ENCODE measurements around the gene SSPN.

Gene SSPN

DNA sequence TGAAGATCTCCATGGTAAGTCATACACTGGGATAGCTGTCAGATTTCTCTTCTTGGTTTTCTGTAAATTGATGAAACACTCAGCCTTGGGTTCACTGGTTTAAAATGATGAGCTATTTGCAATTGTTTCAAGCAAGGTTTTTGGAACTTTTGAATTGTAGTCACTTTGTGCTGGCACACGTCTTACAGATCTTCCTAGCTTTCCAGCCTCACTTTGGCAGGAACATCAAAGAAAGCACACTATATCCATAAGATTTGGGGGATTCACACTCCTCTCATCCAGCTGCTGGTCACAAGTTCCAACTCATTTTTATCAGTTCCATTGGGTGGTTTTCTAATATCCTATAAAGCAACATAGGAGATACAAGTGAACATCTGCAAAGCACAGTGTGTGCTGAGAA lies 16.0 kb downstream of the SSPN start:
- H3K27ac Mint-ChIP-seq, result no peak overlapping the region
- H3K36me3 Mint-ChIP-seq (ENCODE audit: low read depth), result no peaks in the 10 kb centered on the region
- H3K27me3 Mint-ChIP-seq (ENCODE audit: low read depth, poor library complexity), result peaks cover 7% of the 10 kb centered on the region
- H3K4me1 Mint-ChIP-seq, result no peaks in the 10 kb centered on the region
- no peak for DNase-seq
- TF ChIP-seq, protein P1, sequence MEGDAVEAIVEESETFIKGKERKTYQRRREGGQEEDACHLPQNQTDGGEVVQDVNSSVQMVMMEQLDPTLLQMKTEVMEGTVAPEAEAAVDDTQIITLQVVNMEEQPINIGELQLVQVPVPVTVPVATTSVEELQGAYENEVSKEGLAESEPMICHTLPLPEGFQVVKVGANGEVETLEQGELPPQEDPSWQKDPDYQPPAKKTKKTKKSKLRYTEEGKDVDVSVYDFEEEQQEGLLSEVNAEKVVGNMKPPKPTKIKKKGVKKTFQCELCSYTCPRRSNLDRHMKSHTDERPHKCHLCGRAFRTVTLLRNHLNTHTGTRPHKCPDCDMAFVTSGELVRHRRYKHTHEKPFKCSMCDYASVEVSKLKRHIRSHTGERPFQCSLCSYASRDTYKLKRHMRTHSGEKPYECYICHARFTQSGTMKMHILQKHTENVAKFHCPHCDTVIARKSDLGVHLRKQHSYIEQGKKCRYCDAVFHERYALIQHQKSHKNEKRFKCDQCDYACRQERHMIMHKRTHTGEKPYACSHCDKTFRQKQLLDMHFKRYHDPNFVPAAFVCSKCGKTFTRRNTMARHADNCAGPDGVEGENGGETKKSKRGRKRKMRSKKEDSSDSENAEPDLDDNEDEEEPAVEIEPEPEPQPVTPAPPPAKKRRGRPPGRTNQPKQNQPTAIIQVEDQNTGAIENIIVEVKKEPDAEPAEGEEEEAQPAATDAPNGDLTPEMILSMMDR (IDR thresholded peaks at IDR 0.05), result no peak
- H3K4me3 Mint-ChIP-seq, result no peak overlapping the region
- no peaks in the 10 kb centered on the region for H3K9me3 Mint-ChIP-seq

DNA sequence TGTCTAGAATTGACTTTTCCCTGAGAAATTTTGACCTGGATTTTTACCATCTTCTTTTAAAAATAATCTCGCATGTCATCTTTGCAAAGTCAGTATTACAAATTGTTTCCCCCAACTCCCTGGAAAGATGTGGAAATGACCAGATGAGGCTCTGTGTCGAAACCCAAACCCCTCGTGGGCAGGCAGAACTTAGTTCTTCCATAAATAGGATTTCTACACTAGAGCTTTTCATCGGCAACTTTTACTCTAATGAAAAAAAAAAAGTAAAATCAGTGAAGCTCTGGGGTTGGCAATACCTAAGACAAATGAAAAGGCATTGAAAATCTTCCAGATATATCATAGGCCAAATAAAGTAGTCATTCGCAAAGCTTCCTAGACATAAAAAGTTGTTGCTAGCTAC lies 17.0 kb downstream of the SSPN start:
- DNase-seq, result no peak
- Mint-ChIP-seq H3K27me3 (ENCODE audit: low read depth, poor library complexity) (peaks cover 7% of the 10 kb centered on the region), H3K4me3 (no peak overlapping the region), H3K27ac (no peak overlapping the region), H3K4me1 (no peaks in the 10 kb centered on the region), H3K36me3 (ENCODE audit: low read depth) (no peaks in the 10 kb centered on the region), H3K9me3 (no peaks in the 10 kb centered on the region)
- TF ChIP-seq, protein P1 (IDR thresholded peaks at IDR 0.05), result no peak

GRCh38 chr12:26212988-26213387 lies 17.6 kb downstream of the SSPN start:
- Mint-ChIP-seq H3K9me3 (no peaks in the 10 kb centered on the region), H3K27me3 (ENCODE audit: low read depth, poor library complexity) (peaks cover 7% of the 10 kb centered on the region), H3K27ac (no peak overlapping the region), H3K4me3 (no peak overlapping the region), H3K4me1 (no peaks in the 10 kb centered on the region), H3K36me3 (ENCODE audit: low read depth) (no peaks in the 10 kb centered on the region)
- no peak for DNase-seq
- TF ChIP-seq, protein P1 (IDR thresholded peaks at IDR 0.05), result no peak

DNA sequence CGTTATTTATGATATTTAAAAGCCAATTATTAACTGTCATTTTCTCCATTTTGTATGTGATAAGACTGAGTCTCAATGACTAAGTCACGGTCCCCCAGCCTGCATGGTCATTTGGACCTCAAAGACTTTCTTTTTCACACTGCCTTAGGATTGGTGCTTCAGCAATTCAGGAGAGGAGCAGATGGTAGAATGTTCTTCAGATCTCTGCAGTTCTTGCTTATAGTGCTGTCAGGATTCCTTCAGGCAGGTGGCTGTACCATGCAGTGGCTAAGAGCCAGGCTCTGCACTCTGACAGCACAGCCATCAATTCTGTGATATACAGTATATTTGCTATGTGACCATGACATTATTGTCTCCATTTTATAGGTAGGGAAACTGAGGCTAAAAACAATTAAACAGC lies 18.7 kb downstream of the SSPN start:
- H3K36me3 Mint-ChIP-seq (ENCODE audit: low read depth), result no peaks in the 10 kb centered on the region
- no peak overlapping the region for H3K27ac Mint-ChIP-seq
- DNase-seq, result no peak
- TF ChIP-seq, protein P1 (IDR thresholded peaks at IDR 0.05), result no peak
- no peak overlapping the region for H3K4me3 Mint-ChIP-seq
- no peaks in the 10 kb centered on the region for H3K4me1 Mint-ChIP-seq
- H3K9me3 Mint-ChIP-seq, result no peaks in the 10 kb centered on the region
- peaks cover 7% of the 10 kb centered on the region for H3K27me3 Mint-ChIP-seq (ENCODE audit: low read depth, poor library complexity)

DNA sequence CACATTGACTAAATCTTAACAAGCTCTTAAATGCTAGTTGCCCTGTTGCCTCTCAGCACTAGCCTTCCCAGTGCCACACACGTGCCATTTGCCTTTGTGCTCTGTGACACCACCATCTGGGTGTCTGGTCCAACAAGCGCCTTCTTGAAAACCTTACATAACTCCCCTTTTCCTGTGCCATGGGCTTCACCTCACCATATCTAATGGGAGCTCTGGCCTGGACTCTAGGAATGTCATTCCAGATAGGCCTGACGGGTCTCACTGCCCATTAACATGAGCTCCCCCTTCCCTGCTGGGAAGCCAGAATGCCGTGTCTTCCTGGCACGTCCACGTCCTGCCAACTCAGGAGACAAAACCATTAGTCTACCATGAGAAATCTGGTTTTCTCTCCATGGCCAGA lies 24.4 kb downstream of the SSPN start:
- no peak overlapping the region for H3K4me3 Mint-ChIP-seq
- TF ChIP-seq, protein P1 (IDR thresholded peaks at IDR 0.05), result no peak
- H3K36me3 Mint-ChIP-seq (ENCODE audit: low read depth), result no peaks in the 10 kb centered on the region
- no peak overlapping the region for H3K27ac Mint-ChIP-seq
- no peaks in the 10 kb centered on the region for H3K9me3 Mint-ChIP-seq
- no peaks in the 10 kb centered on the region for H3K4me1 Mint-ChIP-seq
- DNase-seq, result no peak
- H3K27me3 Mint-ChIP-seq (ENCODE audit: low read depth, poor library complexity), result peaks cover 7% of the 10 kb centered on the region

DNA sequence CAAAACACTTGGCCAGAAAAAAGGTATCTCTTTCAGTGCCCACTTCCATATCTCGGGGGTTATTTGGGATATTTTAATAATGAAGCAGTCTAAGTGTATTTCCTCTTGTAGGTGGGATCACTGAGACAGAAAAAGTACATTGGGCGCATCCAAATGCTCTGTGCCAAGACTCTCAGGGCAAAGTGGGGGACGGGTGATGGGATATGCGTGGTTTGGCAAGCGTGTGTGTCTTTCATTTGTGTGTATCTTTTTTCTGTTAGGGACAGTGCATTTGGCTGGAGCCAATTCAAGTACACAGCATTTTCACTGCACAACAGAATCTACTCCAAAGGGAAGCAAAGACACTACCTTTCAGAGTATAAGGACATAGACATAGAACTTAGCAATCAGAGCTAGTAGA lies 29.3 kb downstream of the SSPN start:
- no peak for DNase-seq
- peaks cover 18% of the 10 kb centered on the region for H3K4me1 Mint-ChIP-seq
- TF ChIP-seq, protein P1 (IDR thresholded peaks at IDR 0.05), result no peak
- no peaks in the 10 kb centered on the region for H3K9me3 Mint-ChIP-seq
- no peaks in the 10 kb centered on the region for H3K36me3 Mint-ChIP-seq (ENCODE audit: low read depth)
- H3K27me3 Mint-ChIP-seq (ENCODE audit: low read depth, poor library complexity), result peaks cover 45% of the 10 kb centered on the region
- no peak overlapping the region for H3K4me3 Mint-ChIP-seq
- H3K27ac Mint-ChIP-seq, result no peak overlapping the region

Data from nephron progenitor cell (in vitro differentiated cells).